Psoas muscle (tissue), 8 donors: ENCODE results near the gene TMC7. TPM values are rescaled to one million over a fixed set of nuclear protein-coding genes. Genes with fewer than 3 reads are reported as not detected.

Experiments used
- ATAC-seq, 4 donors: fragments of 200-7000 bp; cut with Tn5 transposase; one replicate each; pipeline ENCODE4 v1.9.1; 2020; ENCODE audit warnings: moderate library complexity in 3 of 4, mild to moderate bottlenecking in 2 of 4
- DNase-seq, 2 donors: peaks; one replicate each; pipeline ENCODE4 v3.0.0-alpha.2; 2020
- H3K27ac ChIP-seq: fragments of 200-600 bp; one replicate; pipeline ENCODE4 v1.8.0; 2022
- H3K27me3 ChIP-seq, 3 donors: fragments of 200-600 bp in 1 of 3; one replicate each; pipeline versions ENCODE4 v1.6.1 to v1.8.0; 2013 to 2022; ENCODE audit warnings: low read length in 2 of 3, mild to moderate bottlenecking in 2 of 3, moderate library complexity in 1 of 3; ENCODE audit not compliant: insufficient read depth in 3 of 3
- H3K36me3 ChIP-seq, 2 donors: fragments of 200-600 bp in 1 of 2; one replicate each; pipeline versions ENCODE4 v1.6.1 to v1.8.0; 2013 to 2022; ENCODE audit warnings: low read depth in 1 of 2, mild to moderate bottlenecking in 1 of 2, moderate library complexity in 1 of 2; ENCODE audit not compliant: insufficient read depth in 1 of 2
- H3K4me1 ChIP-seq: fragments of 200-600 bp; one replicate; pipeline ENCODE4 v1.8.0; 2022
- H3K4me3 ChIP-seq: fragments of 200-600 bp; one replicate; pipeline ENCODE4 v1.8.0; 2022; ENCODE audit warnings: mild to moderate bottlenecking
- H3K9me3 ChIP-seq: fragments of 200-600 bp; one replicate; pipeline ENCODE4 v1.8.0; 2022
- CTCF ChIP-seq: fragments of 200-600 bp; IDR thresholded peaks from one replicate; pipeline ENCODE4 v1.8.0; 2022; ENCODE audit warnings: antibody characterized with exemption
- WGBS, 3 donors: extraction: QIAGEN DNeasy Blood & Tissue Kit; methylation state at CpG; one replicate each; pipeline versions ENCODE4 v1.1.6 to v1.1.7; 2013; 5-methylcytosine and 5-hydroxymethylcytosine counted together
- intact Hi-C, 2 donors: fragments of 100-400 bp; cut with DNase I; formaldehyde crosslinking; loops; one replicate each; pipeline versions ENCODE4 v1.11.0 to v1.14.2; 2022
- polyA plus RNA-seq, 3 donors: library from polyadenylated mRNA; stranded (reverse); fragments of 200-250 nt; gene quantifications; one replicate each; pipeline ENCODE4 v1.2.3, GENCODE V29; 2013
- total RNA-seq, 4 donors: library from RNA; stranded (reverse); fragmentation: NEBNext Ultra II Directional in 2 of 4; extraction: Animal tissue kit (Norgen Biotek cat#: 25700) in 2 of 4; gene quantifications; one replicate each; pipeline versions ENCODE4 v1.2.1 to v1.2.4, GENCODE V29; 2021 to 2023
- donor health status: healthy with polysubstance abuse.
- donor health status: DM: no; HTN: no; CAD: no; lungs with moderate emphysema.
- donor health status: Bipolar disorder and iron deficiency.
- donor health status: healthy.
- donor health status: DM: yes; HTN: yes; CAD: no.
- donor health status: DM: no; HTN: no; CAD: no.
- donor health status: DM: no; HTN: no; CAD: no.
- donor health status: DM: yes; HTN: yes; CAD: no.

TMC7 gene
- total and polyA plus RNA-seq, 7 donors, result 0.32 to 1.8 (median 0.60) TPM

GRCh38 chr16:19105891-19106624 lies 122.3 kb downstream of the TMC7 start:
- no peak overlapping the region for H3K4me3 ChIP-seq
- no peaks in the 10 kb centered on the region for H3K36me3 ChIP-seq
- 41 to 56% (median 50%) methylated on average over 11 of the region's 11 CpGs for WGBS, 3 donors
- TF ChIP-seq CTCF, result no peak
- no peaks in the 10 kb centered on the region for H3K4me1 ChIP-seq
- intact Hi-C loops, result no loop called here
- DNase-seq (no peak), ATAC-seq (no peak)
- no peaks in the 10 kb centered on the region for H3K9me3 ChIP-seq
- no peaks in the 10 kb centered on the region for H3K27me3 ChIP-seq
- no peak overlapping the region for H3K27ac ChIP-seq

- intact Hi-C loops, result no loop called here
- no peak for ATAC-seq
- 83 to 89% (median 88%) methylated on average over 2 of the region's 2 CpGs for WGBS, 3 donors
These were observed 122.9 kb downstream of the TMC7 start for GRCh38 chr16:19106625-19107020.

GRCh38 chr16:19108409-19109287 lies 124.9 kb downstream of the TMC7 start:
- no peaks in the 10 kb centered on the region for H3K36me3 ChIP-seq
- WGBS, 3 donors, result 85 to 91% (median 86%) methylated on average over 9 of the region's 9 CpGs
- intact Hi-C loops, result no loop called here
- no peak overlapping the region for H3K27ac ChIP-seq
- no peak for DNase-seq
- peaks cover 9% of the 10 kb centered on the region for H3K4me1 ChIP-seq
- ATAC-seq, result no peak
- no peaks in the 10 kb centered on the region for H3K9me3 ChIP-seq
- H3K4me3 ChIP-seq, result no peak overlapping the region
- H3K27me3 ChIP-seq, result no peaks in the 10 kb centered on the region
- TF ChIP-seq CTCF, result no peak

More at GRCh38 chr16:19106625-19107020, 122.9 kb downstream of the TMC7 start:
- Histone ChIP-seq H3K27ac (no peak overlapping the region), H3K4me1 (no peaks in the 10 kb centered on the region), H3K36me3 (no peaks in the 10 kb centered on the region), H3K9me3 (no peaks in the 10 kb centered on the region), H3K27me3 (no peaks in the 10 kb centered on the region), H3K4me3 (no peak overlapping the region)
- DNase-seq, result no peak
- no peak for TF ChIP-seq CTCF

- intact Hi-C loops, result no loop called here
- no peak for ATAC-seq
- no peaks in the 10 kb centered on the region for H3K27me3 ChIP-seq
- H3K4me1 ChIP-seq, result peaks cover 9% of the 10 kb centered on the region
- no peak for TF ChIP-seq CTCF
- DNase-seq, result no peak
- H3K4me3 ChIP-seq, result no peak overlapping the region
- no peaks in the 10 kb centered on the region for H3K9me3 ChIP-seq
- H3K36me3 ChIP-seq, result no peaks in the 10 kb centered on the region
- H3K27ac ChIP-seq, result no peak overlapping the region
- WGBS, 3 donors, result 89 to 97% (median 95%) methylated on average over 4 of the region's 4 CpGs
These were observed 125.5 kb downstream of the TMC7 start for GRCh38 chr16:19109288-19109664.
